Astrocyte (in vitro differentiated cells and primary cell): Measurements from ENCODE around the gene XCR1. TPM values are rescaled to one million over a fixed set of nuclear protein-coding genes. Genes with fewer than 3 reads are reported as not detected.
A peak's percentile ranks its signal among the peaks of the same experiment; 100 is the strongest.

Experiments
- DNase-seq: peaks from one replicate; pipeline ENCODE4 v3.0.0-alpha.2; 2010; ENCODE audit warnings: low read depth
- FAIRE-seq: peaks from 2 replicates; lab custom pipeline; 2011; peaks lifted over from hg19 to GRCh38; lab: Jason Lieb, UNC
- H2AFZ ChIP-seq: 2 replicates; pipeline ENCODE4 v1.6.0; 2012; ENCODE audit warnings: low read depth, low read length, inconsistent platforms
- H3K27ac ChIP-seq: 2 replicates; pipeline ENCODE4 v1.5.1; 2011; ENCODE audit warnings: low read depth, low read length, inconsistent platforms
- H3K27me3 ChIP-seq: 2 replicates; pipeline ENCODE4 v1.6.0; 2011; ENCODE audit warnings: low read length, inconsistent platforms; ENCODE audit not compliant: insufficient read depth
- H3K36me3 ChIP-seq: 2 replicates; pipeline ENCODE4 v1.5.1; 2011; ENCODE audit warnings: low read length, inconsistent platforms; ENCODE audit not compliant: insufficient read depth
- H3K4me1 ChIP-seq: 2 replicates; pipeline ENCODE4 v1.5.1; 2011; ENCODE audit warnings: low read length, inconsistent platforms; ENCODE audit not compliant: insufficient read depth
- H3K4me2 ChIP-seq: 2 replicates; pipeline ENCODE4 v1.6.0; 2012; ENCODE audit warnings: low read length, inconsistent platforms
- H3K4me3 ChIP-seq: 2 replicates; pipeline ENCODE4 v1.5.1; 2011; ENCODE audit warnings: low read depth, mild to moderate bottlenecking, low read length, inconsistent platforms; ENCODE audit not compliant: insufficient read depth
- H3K79me2 ChIP-seq: 2 replicates; pipeline ENCODE4 v1.6.0; 2012; ENCODE audit warnings: mild to moderate bottlenecking, low read length, inconsistent platforms; ENCODE audit not compliant: insufficient read depth
- H3K9ac ChIP-seq: 2 replicates; pipeline ENCODE4 v1.6.0; 2012; ENCODE audit warnings: mild to moderate bottlenecking, low read length, inconsistent platforms
- H3K9me3 ChIP-seq: 2 replicates; pipeline ENCODE4 v1.5.1; 2012; ENCODE audit warnings: low read depth, mild to moderate bottlenecking, low read length, inconsistent platforms; ENCODE audit not compliant: insufficient read depth
- H4K20me1 ChIP-seq: 2 replicates; pipeline ENCODE4 v1.6.0; 2012; ENCODE audit warnings: low read length, inconsistent platforms; ENCODE audit not compliant: insufficient read depth
- H3K27ac Mint-ChIP-seq: one replicate; pipeline ENCODE4 v1.8.0; 2021; ENCODE audit warnings: mild to moderate bottlenecking, mixed read lengths; ENCODE audit not compliant: unreplicated experiment
- H3K27me3 Mint-ChIP-seq: one replicate; pipeline ENCODE4 v1.8.0; 2021; ENCODE audit warnings: low read depth, mixed read lengths; ENCODE audit not compliant: unreplicated experiment
- H3K36me3 Mint-ChIP-seq: one replicate; pipeline ENCODE4 v1.8.0; 2021; ENCODE audit warnings: low read depth, mixed read lengths; ENCODE audit not compliant: unreplicated experiment
- H3K4me1 Mint-ChIP-seq: one replicate; pipeline ENCODE4 v1.8.0; 2021; ENCODE audit warnings: low read depth, mixed read lengths; ENCODE audit not compliant: unreplicated experiment
- H3K4me3 Mint-ChIP-seq: one replicate; pipeline ENCODE4 v1.8.0; 2021; ENCODE audit warnings: mild to moderate bottlenecking, moderate library complexity, mixed read lengths; ENCODE audit not compliant: unreplicated experiment
- H3K9me3 Mint-ChIP-seq: one replicate; pipeline ENCODE4 v1.8.0; 2021; ENCODE audit warnings: mild to moderate bottlenecking, mixed read lengths; ENCODE audit not compliant: unreplicated experiment
- CTCF ChIP-seq: IDR thresholded peaks from 2 replicates; pipeline ENCODE4 v1.5.1; 2011; ENCODE audit warnings: low read depth, mild to moderate bottlenecking, inconsistent platforms, low read length, moderate library complexity; ENCODE audit not compliant: insufficient read depth
- EZH2 ChIP-seq: IDR thresholded peaks from 2 replicates; pipeline ENCODE4 v1.6.1; 2012; ENCODE audit warnings: mild to moderate bottlenecking, low read length, inconsistent platforms; ENCODE audit not compliant: insufficient read depth
- total RNA-seq: library from RNA; stranded (reverse); gene quantifications from 2 replicates; pipeline ENCODE4 v1.2.1, GENCODE V29; 2021

Gene XCR1
- total RNA-seq, 1 donor from 2014 or later: not detected

GRCh38 chr3:45988362-45988761 is 38.9 kb downstream of the XCR1 start:
- Histone ChIP-seq H3K27me3 (no peaks in the 10 kb centered on the region), H4K20me1 (peaks cover 12% of the 10 kb centered on the region), H3K9ac (peak overlapping the region; percentile 12), H3K4me1 (peaks cover 55% of the 10 kb centered on the region), H3K4me3 (no peak overlapping the region), H3K9me3 (no peaks in the 10 kb centered on the region), H3K36me3 (no peaks in the 10 kb centered on the region), H3K79me2 (peaks cover 35% of the 10 kb centered on the region), H3K27ac (peak overlapping the region; percentile 52), H3K4me2 (peak overlapping the region; percentile 34), H2AFZ (no peak overlapping the region)
- TF ChIP-seq EZH2 (no peak), CTCF (no peak)
- no peak for DNase-seq
- Mint-ChIP-seq H3K4me1 (peaks cover 53% of the 10 kb centered on the region), H3K9me3 (no peaks in the 10 kb centered on the region), H3K4me3 (peak overlapping the region; percentile 58), H3K36me3 (peaks cover 2% of the 10 kb centered on the region), H3K27ac (no peak overlapping the region), H3K27me3 (no peaks in the 10 kb centered on the region)
- FAIRE-seq: peak; percentile 13

- peaks cover under 1% of the 10 kb centered on the region for H3K36me3 ChIP-seq
- H3K9me3 Mint-ChIP-seq: no peaks in the 10 kb centered on the region
- DNase-seq: peak; percentile 51
- peaks cover 8% of the 10 kb centered on the region for H4K20me1 ChIP-seq
- no peaks in the 10 kb centered on the region for H3K27me3 ChIP-seq
- peaks cover 2% of the 10 kb centered on the region for H3K36me3 Mint-ChIP-seq
- peak overlapping the region; percentile 23 for H2AFZ ChIP-seq
- H3K9me3 ChIP-seq: no peaks in the 10 kb centered on the region
- H3K4me1 Mint-ChIP-seq: peaks cover 46% of the 10 kb centered on the region
- H3K4me3 ChIP-seq: no peak overlapping the region
- H3K27ac Mint-ChIP-seq: peak overlapping the region; percentile 58
- H3K4me2 ChIP-seq: peak overlapping the region; percentile 34
- peak overlapping the region; percentile 58 for H3K4me3 Mint-ChIP-seq
- TF ChIP-seq CTCF: no peak
- TF ChIP-seq EZH2: no peak
- FAIRE-seq: peak; percentile 20
- peaks cover 35% of the 10 kb centered on the region for H3K79me2 ChIP-seq
- peaks cover 48% of the 10 kb centered on the region for H3K4me1 ChIP-seq
- H3K9ac ChIP-seq: peak overlapping the region; percentile 12
- H3K27me3 Mint-ChIP-seq: no peaks in the 10 kb centered on the region
- H3K27ac ChIP-seq: peak overlapping the region; percentile 52
Measured at GRCh38 chr3:45987368-45988291, 39.7 kb downstream of the XCR1 start.
